DOHH2 (cell line): ENCODE results near the gene NHERF1.

ENCODE experiments used
- EZH2phosphoT487 ChIP-seq: fragments of 200-600 bp; sonication (generic); IDR thresholded peaks from 2 replicates; pipeline ENCODE4 v1.6.1; 2017; ENCODE audit warnings: borderline replicate concordance, mild to moderate bottlenecking, antibody characterized with exemption, low read length, moderate library complexity, mixed read lengths
- TF ChIP-seq, protein P1 (sequence below): fragments of 200-600 bp; sonication (generic); IDR thresholded peaks from one replicate; pipeline ENCODE4 v1.5.1; 2014; ENCODE audit warnings: antibody characterized with exemption, mild to moderate bottlenecking, low read depth, low read length; ENCODE audit not compliant: poor library complexity, severe bottlenecking

DNA sequence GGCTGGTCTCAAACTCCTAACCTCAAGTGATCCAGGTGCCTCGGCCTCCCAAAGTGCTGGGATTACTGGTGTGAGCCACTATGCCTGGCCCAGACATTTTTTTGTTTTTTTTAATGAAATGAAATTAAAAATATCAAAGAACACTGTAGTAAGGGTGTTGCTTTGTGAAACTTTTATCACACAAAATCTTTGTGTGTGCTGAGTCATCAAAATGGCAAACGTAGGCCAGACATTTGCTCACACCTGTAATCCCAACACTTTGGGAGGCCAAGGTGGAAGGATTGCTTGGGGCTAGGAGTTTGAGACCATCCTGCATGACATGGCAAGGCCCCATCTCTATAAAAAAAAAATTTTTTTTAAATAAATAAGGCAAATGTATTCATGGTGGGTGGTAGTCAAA lies 18.0 kb downstream of the NHERF1 start:
- TF ChIP-seq, protein P1, sequence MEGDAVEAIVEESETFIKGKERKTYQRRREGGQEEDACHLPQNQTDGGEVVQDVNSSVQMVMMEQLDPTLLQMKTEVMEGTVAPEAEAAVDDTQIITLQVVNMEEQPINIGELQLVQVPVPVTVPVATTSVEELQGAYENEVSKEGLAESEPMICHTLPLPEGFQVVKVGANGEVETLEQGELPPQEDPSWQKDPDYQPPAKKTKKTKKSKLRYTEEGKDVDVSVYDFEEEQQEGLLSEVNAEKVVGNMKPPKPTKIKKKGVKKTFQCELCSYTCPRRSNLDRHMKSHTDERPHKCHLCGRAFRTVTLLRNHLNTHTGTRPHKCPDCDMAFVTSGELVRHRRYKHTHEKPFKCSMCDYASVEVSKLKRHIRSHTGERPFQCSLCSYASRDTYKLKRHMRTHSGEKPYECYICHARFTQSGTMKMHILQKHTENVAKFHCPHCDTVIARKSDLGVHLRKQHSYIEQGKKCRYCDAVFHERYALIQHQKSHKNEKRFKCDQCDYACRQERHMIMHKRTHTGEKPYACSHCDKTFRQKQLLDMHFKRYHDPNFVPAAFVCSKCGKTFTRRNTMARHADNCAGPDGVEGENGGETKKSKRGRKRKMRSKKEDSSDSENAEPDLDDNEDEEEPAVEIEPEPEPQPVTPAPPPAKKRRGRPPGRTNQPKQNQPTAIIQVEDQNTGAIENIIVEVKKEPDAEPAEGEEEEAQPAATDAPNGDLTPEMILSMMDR: no peak
- TF ChIP-seq EZH2phosphoT487: no peak
